Glutamatergic neuron (in vitro differentiated cells): ENCODE data around the gene CNTN1. TPM values are rescaled to one million over a fixed set of nuclear protein-coding genes. Genes with fewer than 3 reads are reported as not detected.

Experiments
- DNase-seq: peaks from one replicate; pipeline ENCODE4 v3.0.0; 2022
- H3K27ac Mint-ChIP-seq: one replicate; pipeline ENCODE4 v1.8.0; 2020; ENCODE audit warnings: mild to moderate bottlenecking, mixed read lengths, inconsistent platforms; ENCODE audit not compliant: unreplicated experiment
- H3K27me3 Mint-ChIP-seq: one replicate; pipeline ENCODE4 v1.8.0; 2020; ENCODE audit warnings: mild to moderate bottlenecking, moderate library complexity, mixed read lengths, inconsistent platforms; ENCODE audit not compliant: unreplicated experiment
- H3K36me3 Mint-ChIP-seq: one replicate; pipeline ENCODE4 v1.8.0; 2020; ENCODE audit warnings: mild to moderate bottlenecking, mixed read lengths, inconsistent platforms; ENCODE audit not compliant: unreplicated experiment
- H3K4me1 Mint-ChIP-seq: one replicate; pipeline ENCODE4 v1.8.0; 2020; ENCODE audit warnings: mild to moderate bottlenecking, low read depth, mixed read lengths, inconsistent platforms; ENCODE audit not compliant: unreplicated experiment
- H3K4me3 Mint-ChIP-seq: one replicate; pipeline ENCODE4 v1.8.0; 2020; ENCODE audit warnings: mild to moderate bottlenecking, mixed read lengths, inconsistent platforms; ENCODE audit not compliant: unreplicated experiment
- H3K9me3 Mint-ChIP-seq: one replicate; pipeline ENCODE4 v1.8.0; 2020; ENCODE audit warnings: mild to moderate bottlenecking, moderate library complexity, mixed read lengths, inconsistent platforms; ENCODE audit not compliant: unreplicated experiment
- CTCF ChIP-seq: fragments of 200-600 bp; sonication (generic); IDR thresholded peaks from one replicate; pipeline ENCODE4 v1.5.0; 2021; ENCODE audit not compliant: partially characterized antibody, unreplicated experiment
- total RNA-seq: library from RNA; stranded (reverse); fragmentation: NEBNext Ultra II Directional; extraction: Animal tissue kit (Norgen Biotek cat#: 25700); gene quantifications from one replicate; pipeline ENCODE4 v1.2.1, GENCODE V29; 2021; ENCODE audit not compliant: unreplicated experiment

CNTN1 gene
- total RNA-seq, 1 donor from 2014 or later, result 81.4 TPM

GRCh38 chr12:40802656-40803055, 110.4 kb downstream of the CNTN1 start:
- Mint-ChIP-seq H3K27me3 (peaks cover 3% of the 10 kb centered on the region), H3K4me3 (no peak overlapping the region), H3K4me1 (peaks cover 4% of the 10 kb centered on the region), H3K9me3 (peaks cover 2% of the 10 kb centered on the region), H3K27ac (no peak overlapping the region), H3K36me3 (no peaks in the 10 kb centered on the region)
- TF ChIP-seq CTCF, result no peak
- DNase-seq, result no peak

- H3K4me3 Mint-ChIP-seq, result no peak overlapping the region
- peaks cover 11% of the 10 kb centered on the region for H3K36me3 Mint-ChIP-seq
- no peak for TF ChIP-seq CTCF
- no peaks in the 10 kb centered on the region for H3K9me3 Mint-ChIP-seq
- peaks cover 10% of the 10 kb centered on the region for H3K4me1 Mint-ChIP-seq
- DNase-seq, result peak; percentile 82
- peaks cover 2% of the 10 kb centered on the region for H3K27me3 Mint-ChIP-seq
- peak overlapping the region; percentile 83 for H3K27ac Mint-ChIP-seq
Measured at GRCh38 chr12:40819436-40820108, 127.3 kb downstream of the CNTN1 start.

GRCh38 chr12:40820794-40821484, 128.7 kb downstream of the CNTN1 start:
- TF ChIP-seq CTCF, result no peak
- no peaks in the 10 kb centered on the region for H3K9me3 Mint-ChIP-seq
- DNase-seq, result no peak
- H3K4me1 Mint-ChIP-seq, result peaks cover 10% of the 10 kb centered on the region
- no peak overlapping the region for H3K27ac Mint-ChIP-seq
- peaks cover 2% of the 10 kb centered on the region for H3K27me3 Mint-ChIP-seq
- H3K36me3 Mint-ChIP-seq, result peaks cover 11% of the 10 kb centered on the region
- H3K4me3 Mint-ChIP-seq, result no peak overlapping the region

- Mint-ChIP-seq H3K36me3 (no peaks in the 10 kb centered on the region), H3K27me3 (no peaks in the 10 kb centered on the region), H3K4me1 (peaks cover 10% of the 10 kb centered on the region), H3K4me3 (no peak overlapping the region), H3K9me3 (no peaks in the 10 kb centered on the region), H3K27ac (no peak overlapping the region)
- TF ChIP-seq CTCF, result no peak
- DNase-seq, result no peak
Measured at GRCh38 chr12:40825156-40825555, 132.9 kb downstream of the CNTN1 start.
